ENCODE results near the gene CRYBA4. TPM values are rescaled to one million over a fixed set of nuclear protein-coding genes. Genes with fewer than 3 reads are reported as not detected.
A peak's percentile ranks its signal among the peaks of the same experiment; 100 is the strongest.

CRYBA4 gene
- total RNA-seq, 4 donors from 2014 or later, result not detected

DNA sequence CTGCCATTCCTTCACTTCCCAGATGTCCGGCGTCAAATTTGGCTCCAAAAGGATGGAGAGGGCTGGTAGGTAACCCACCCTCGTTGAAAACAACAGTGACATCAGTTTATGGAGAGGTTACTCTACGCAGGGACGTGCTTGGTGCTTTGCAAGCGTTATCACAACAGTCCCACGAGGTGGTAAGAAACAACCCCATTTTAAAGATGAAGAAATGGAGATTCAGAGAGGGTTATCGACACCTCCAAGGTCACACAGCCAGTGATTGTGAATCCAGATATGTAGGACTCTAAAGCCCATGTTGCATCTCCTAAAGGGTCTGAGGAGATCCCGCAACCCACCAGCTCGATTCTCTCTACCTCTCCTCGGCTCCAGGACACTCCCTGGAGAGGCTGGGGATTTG lies 36.4 kb downstream of the CRYBA4 start:
- ATAC-seq (no peak), DNase-seq (no peak)
- Histone ChIP-seq H3K27ac (no peak overlapping the region), H3K27me3 (peaks cover 35 to 44% (median 36%) of the 10 kb centered on the region in 3 donors), H3K4me1 (peaks cover 14 to 24% of the 10 kb centered on the region in 2 donors), H3K9me3 (no peaks in the 10 kb centered on the region), H3K4me3 (peak overlapping the region in 3 of 4 donors; percentile 32 to 53 (median 40)), H3K36me3 (no peaks in the 10 kb centered on the region)
- intact Hi-C loops (cut with DNase I; ENCODE audit: low total_unique reads) (no loop called here), in situ Hi-C loops (cut with MboI; ENCODE audit: low sequenced_read_pairs in 4 of 4) (no loop called here)
- TF ChIP-seq, protein P1, sequence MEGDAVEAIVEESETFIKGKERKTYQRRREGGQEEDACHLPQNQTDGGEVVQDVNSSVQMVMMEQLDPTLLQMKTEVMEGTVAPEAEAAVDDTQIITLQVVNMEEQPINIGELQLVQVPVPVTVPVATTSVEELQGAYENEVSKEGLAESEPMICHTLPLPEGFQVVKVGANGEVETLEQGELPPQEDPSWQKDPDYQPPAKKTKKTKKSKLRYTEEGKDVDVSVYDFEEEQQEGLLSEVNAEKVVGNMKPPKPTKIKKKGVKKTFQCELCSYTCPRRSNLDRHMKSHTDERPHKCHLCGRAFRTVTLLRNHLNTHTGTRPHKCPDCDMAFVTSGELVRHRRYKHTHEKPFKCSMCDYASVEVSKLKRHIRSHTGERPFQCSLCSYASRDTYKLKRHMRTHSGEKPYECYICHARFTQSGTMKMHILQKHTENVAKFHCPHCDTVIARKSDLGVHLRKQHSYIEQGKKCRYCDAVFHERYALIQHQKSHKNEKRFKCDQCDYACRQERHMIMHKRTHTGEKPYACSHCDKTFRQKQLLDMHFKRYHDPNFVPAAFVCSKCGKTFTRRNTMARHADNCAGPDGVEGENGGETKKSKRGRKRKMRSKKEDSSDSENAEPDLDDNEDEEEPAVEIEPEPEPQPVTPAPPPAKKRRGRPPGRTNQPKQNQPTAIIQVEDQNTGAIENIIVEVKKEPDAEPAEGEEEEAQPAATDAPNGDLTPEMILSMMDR (IDR thresholded peaks at IDR 0.05 in 4 of 5, conservative IDR thresholded peaks at IDR 0.05 in 1 of 5), result no peak

GRCh38 chr22:26658671-26659478 lies 37.1 kb downstream of the CRYBA4 start:
- no peaks in the 10 kb centered on the region for H3K36me3 ChIP-seq
- in situ Hi-C loops (cut with MboI; ENCODE audit: low sequenced_read_pairs in 4 of 4), result no loop called here
- no peak overlapping the region for H3K27ac ChIP-seq
- ATAC-seq (peak; percentile 86 to 90), DNase-seq (peak; percentile 33 to 68)
- TF ChIP-seq POLR2A (IDR thresholded peaks at IDR 0.05), result no peak
- TF ChIP-seq, protein P1 (IDR thresholded peaks at IDR 0.05 in 4 of 5, conservative IDR thresholded peaks at IDR 0.05 in 1 of 5), result no peak
- H3K9me3 ChIP-seq, result no peaks in the 10 kb centered on the region
- peak overlapping the region in 3 of 4 donors; percentile 32 to 53 (median 40) for H3K4me3 ChIP-seq
- H3K4me1 ChIP-seq, result peaks cover 14 to 24% of the 10 kb centered on the region in 2 donors
- peaks cover 36 to 46% (median 36%) of the 10 kb centered on the region in 3 donors for H3K27me3 ChIP-seq
- intact Hi-C loops (cut with DNase I; ENCODE audit: low total_unique reads), result no loop called here

DNA sequence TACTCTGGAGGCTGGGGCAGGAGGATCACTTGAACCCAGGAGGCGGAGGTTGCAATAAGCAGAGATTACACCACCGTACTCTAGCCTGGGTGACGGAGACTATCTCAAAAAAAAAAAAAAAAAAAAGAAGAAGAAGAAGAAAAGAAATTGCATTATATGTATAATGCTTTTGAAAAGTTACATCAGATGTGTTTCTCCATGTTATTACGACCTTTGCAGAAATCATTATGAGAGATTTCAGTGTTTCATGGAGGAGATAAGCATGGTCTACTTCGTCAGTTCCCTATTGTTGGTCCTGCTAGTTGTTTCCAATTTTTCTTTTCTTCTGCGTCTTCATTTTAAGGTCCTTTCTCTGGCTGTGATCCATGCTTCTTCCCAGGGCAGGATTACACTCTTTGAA lies 38.6 kb downstream of the CRYBA4 start:
- intact Hi-C loops (cut with DNase I; ENCODE audit: low total_unique reads), result no loop called here
- in situ Hi-C loops (cut with MboI; ENCODE audit: low sequenced_read_pairs in 4 of 4), result no loop called here
- Histone ChIP-seq H3K27ac (no peak overlapping the region), H3K9me3 (no peaks in the 10 kb centered on the region), H3K27me3 (peaks cover 36 to 46% (median 42%) of the 10 kb centered on the region in 3 donors), H3K36me3 (no peaks in the 10 kb centered on the region), H3K4me1 (peaks cover 14 to 24% of the 10 kb centered on the region in 2 donors), H3K4me3 (no peak overlapping the region)
- DNase-seq, result no peak
- TF ChIP-seq POLR2A (IDR thresholded peaks at IDR 0.05), result no peak
- TF ChIP-seq, protein P1 (IDR thresholded peaks at IDR 0.05 in 4 of 5, conservative IDR thresholded peaks at IDR 0.05 in 1 of 5), result no peak
- no peak for ATAC-seq

- Histone ChIP-seq H3K9me3 (no peaks in the 10 kb centered on the region), H3K27me3 (peaks cover 36 to 46% (median 42%) of the 10 kb centered on the region in 3 donors), H3K4me3 (no peak overlapping the region), H3K27ac (no peak overlapping the region), H3K36me3 (no peaks in the 10 kb centered on the region), H3K4me1 (peaks cover 14 to 24% of the 10 kb centered on the region in 2 donors)
- no peak for ATAC-seq
- in situ Hi-C loops (cut with MboI; ENCODE audit: low sequenced_read_pairs in 4 of 4), result no loop called here
- DNase-seq, result no peak
- intact Hi-C loops (cut with DNase I; ENCODE audit: low total_unique reads), result no loop called here
- TF ChIP-seq POLR2A (IDR thresholded peaks at IDR 0.05), result no peak
- TF ChIP-seq, protein P1 (IDR thresholded peaks at IDR 0.05 in 4 of 5, conservative IDR thresholded peaks at IDR 0.05 in 1 of 5), result no peak
Measured at GRCh38 chr22:26660961-26661578, 39.3 kb downstream of the CRYBA4 start.
